GM19025 (cell line): ENCODE results near the gene ACOT4.
"Not testable (repeated sequence)": the region's sequence is repeated elsewhere in the genome, so short reads cannot be mapped to it uniquely, and the experiment has no call there.

Experiments used
- ATAC-seq: cut with Tn5 transposase; IDR thresholded peaks from one replicate; pipeline ENCODE4 v1.9.1; 2021; ENCODE audit warnings: mild to moderate bottlenecking, low read depth, moderate library complexity; ENCODE audit not compliant: unreplicated experiment

The ACOT4 gene, protein sequence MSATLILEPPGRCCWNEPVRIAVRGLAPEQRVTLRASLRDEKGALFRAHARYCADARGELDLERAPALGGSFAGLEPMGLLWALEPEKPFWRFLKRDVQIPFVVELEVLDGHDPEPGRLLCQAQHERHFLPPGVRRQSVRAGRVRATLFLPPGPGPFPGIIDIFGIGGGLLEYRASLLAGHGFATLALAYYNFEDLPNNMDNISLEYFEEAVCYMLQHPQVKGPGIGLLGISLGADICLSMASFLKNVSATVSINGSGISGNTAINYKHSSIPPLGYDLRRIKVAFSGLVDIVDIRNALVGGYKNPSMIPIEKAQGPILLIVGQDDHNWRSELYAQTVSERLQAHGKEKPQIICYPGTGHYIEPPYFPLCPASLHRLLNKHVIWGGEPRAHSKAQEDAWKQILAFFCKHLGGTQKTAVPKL

GRCh38 chr14:73591690-73592449, at the start of gene ACOT4:
TSS of gene ACOT4 (plus strand) at chr14:73591873. CDS start at chr14:73591960, 87 bp downstream.
- ATAC-seq, result no peak

- ATAC-seq, result not testable (repeated sequence)
Measured at GRCh38 chr14:73542961-73543360, 48.7 kb upstream of the ACOT4 start.

- ATAC-seq, result not testable (repeated sequence)
Measured at GRCh38 chr14:73545353-73545752, 46.3 kb upstream of the ACOT4 start.

DNA sequence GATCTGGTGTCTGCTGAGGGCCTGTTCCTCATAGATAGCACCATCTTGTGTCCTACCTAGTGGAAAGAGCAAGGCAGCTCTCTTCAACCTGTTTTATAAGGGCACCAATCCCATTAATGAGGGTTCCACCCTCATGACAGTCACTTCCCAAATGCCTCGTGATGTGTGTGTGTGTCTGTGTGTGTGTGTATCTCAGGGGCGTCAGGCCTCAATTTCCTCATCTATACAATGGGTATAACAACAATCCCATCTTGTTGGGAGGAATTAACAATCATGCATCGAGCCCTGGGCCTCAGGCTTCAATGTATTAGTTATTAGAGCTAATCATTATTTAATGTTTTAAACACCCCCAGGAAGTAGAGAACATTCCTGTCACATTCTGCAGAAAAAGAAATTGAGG, 42.6 kb upstream of the ACOT4 start:
- not testable (repeated sequence) for ATAC-seq

DNA sequence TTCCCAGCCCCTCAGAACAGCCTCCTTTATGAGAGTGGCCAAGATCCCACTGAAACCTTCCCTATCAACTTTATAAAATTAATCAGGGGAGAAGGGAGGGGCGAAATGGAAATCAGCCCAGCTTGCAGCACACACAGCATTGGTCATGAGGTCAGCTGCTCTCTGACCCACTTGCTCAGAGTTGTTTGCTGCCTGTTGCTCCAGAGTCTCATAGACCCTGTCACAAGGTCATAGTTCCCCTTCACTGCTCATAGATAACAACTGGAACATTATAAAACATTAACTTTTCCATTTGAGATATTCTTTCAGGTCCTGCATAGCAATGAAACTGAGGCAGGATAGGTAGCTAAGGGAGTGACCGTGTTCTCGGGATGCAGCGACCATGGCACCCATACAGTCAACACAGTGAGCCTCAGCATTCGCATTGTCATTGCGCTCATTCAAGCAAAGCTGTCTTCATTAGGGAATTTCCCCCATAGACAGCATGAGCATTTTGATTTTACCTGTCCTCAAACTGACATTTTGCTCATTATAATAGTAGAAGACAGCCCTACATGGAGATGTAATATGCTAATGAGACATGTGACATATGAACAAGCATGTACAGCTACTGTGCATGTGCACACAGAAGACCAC, 41.7 kb upstream of the ACOT4 start:
- not testable (repeated sequence) for ATAC-seq

DNA sequence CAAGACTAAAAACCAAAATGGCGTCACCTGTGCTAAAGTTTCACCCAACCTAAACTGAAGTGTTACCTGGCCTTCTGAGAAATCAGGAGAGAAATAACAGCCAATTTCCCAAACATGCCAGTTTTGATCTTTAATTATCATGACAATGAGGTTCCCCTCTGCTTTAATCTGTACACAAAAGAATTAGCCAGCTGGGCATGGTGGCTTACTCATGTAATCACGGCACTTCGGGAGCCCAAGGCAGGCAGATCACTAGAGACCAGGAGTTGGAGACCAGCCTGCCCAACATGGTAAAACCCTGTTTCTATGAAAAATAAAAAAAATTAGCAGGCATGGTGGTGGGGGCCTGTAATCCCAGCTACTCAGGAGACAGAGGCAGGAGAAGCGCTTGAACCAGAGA, 37.8 kb upstream of the ACOT4 start:
- no peak for ATAC-seq

DNA sequence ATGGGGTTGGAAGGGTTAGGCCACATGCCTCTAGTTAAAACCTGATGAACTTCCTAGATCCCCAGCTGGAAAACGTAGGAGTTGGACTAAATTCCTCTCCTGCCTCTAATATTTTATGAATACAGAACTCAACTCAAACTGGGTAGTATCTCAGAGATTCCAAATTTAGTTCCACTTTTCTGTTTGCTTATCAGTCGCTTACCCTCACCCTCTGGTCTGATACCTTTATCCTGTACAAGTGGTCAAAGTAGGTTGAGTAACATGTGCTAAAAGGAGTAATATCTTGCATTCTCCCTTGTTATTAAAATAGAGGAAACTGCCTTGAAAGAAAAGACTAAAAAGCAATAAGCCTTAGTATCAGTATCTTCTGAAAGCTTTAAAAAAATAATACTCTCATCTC, 34.5 kb upstream of the ACOT4 start:
- ATAC-seq, result not testable (repeated sequence)

- ATAC-seq, result not testable (repeated sequence)
Measured at GRCh38 chr14:73558238-73558637, 33.4 kb upstream of the ACOT4 start.

DNA sequence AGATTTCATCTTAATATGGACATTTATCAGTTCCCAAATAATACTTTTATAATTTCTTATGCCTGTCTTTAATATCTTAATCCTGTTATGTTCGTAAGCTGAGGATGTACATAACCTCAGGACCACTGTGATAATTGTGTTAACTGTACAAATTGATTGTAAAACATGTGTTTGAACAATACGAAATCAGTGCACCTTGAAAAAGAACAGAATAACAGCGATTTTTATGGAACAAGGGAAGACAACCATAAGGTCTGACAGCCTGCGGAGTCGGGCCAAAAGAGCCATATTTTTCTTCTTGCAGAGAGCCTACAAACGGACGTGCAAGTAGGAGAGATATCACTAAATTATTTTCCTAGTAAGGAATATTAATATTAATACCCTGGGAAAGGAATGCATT, 29.4 kb upstream of the ACOT4 start:
- ATAC-seq, result not testable (repeated sequence)

DNA sequence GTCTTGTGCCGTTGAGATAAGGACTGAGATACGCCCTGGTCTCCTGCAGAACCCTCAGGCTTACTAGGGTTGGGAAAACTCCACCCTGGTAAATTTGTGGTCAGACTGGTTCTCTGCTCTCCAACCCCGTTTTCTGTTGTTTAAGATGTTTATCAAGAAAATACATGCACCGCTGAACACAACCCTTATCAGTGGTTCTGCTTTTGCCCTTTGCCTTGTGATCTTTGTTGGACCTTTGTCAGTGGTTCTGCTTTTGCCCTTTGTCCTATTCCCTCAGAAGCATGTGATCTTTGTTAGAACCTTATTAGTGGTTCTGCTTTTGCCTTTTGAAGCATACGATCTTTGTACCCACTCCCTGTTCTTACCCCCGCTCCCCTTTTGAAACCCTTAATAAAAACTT, 29.0 kb upstream of the ACOT4 start:
- ATAC-seq, result not testable (repeated sequence)

GRCh38 chr14:73566431-73566830, 25.2 kb upstream of the ACOT4 start:
- ATAC-seq, result not testable (repeated sequence)

DNA sequence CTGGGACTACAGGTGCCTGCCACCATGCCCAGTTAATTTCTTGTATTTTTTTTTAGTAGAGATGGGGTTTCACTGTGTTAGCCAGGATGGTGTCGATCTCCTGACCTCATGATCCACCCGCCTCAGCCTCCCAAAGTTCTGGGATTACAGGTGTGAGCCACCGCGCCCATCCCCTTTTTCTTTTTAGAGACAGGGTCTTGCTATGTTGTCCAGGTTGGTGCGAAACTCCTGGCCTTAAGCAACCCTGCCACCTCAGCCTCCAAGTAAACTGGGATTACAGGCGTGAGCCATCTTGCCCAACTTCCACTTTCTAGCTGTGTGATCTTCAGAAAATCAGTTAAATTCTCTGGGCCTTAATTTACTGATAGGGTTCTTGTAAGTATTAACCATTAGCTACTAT, 24.7 kb upstream of the ACOT4 start:
- not testable (repeated sequence) for ATAC-seq

- ATAC-seq, result no peak
Measured at GRCh38 chr14:73567358-73567757, 24.3 kb upstream of the ACOT4 start.

DNA sequence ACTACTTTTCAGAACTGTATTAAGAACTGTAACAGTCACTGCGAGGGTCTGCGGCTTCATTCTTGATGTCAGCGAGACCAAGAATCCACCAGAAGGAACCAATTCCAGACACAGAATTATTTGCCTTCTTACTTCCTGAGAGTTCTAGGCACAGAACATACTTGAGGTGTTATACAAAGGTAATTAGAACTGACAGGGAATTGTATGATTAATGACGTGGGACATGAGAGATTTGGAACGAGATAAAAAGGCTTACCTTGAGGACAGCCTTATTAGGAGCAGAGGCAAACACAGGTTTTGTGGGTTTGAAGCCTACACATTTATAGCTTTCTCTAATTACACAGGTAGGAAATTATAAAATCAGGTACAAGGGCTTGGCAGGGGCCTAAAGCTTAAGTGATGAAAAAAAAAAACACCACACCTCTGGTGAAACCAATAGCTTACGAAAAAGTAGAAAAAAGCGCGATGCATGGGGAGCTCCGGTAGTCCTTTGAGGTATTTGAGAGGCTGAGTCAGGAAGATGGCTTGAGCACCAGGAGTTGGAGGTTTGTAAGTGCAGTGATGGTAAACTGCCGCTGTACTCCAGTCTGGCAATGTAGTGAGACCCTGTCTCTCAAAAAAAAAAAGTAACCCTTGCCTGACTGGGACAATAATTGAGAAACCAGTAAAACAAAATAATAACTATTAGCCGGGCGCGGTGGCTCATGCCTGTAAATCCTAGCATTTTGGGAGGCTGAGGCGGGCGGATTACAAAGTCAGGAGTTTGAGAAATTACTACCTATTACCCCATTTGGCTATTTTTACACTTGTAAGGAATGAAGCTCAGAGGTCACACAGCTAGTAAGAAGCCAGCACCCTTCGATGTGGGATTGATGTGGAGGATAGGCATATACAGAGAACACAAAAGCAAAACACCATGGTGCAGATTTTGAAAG, 23.5 kb upstream of the ACOT4 start:
- ATAC-seq, result no peak

GRCh38 chr14:73568886-73569184, 22.8 kb upstream of the ACOT4 start:
- not testable (repeated sequence) for ATAC-seq

- peak; percentile 60 for ATAC-seq
Measured at GRCh38 chr14:73569185-73569958, 22.3 kb upstream of the ACOT4 start, which contains the start of gene ACOT2. TSS of gene ACOT2 (plus strand) at chr14:73569213. CDS start at chr14:73569241, 28 bp downstream.

GRCh38 chr14:73570913-73571312, 20.8 kb upstream of the ACOT4 start:
- ATAC-seq, result not testable (repeated sequence)

- not testable (repeated sequence) for ATAC-seq
Measured at GRCh38 chr14:73573034-73573433, 18.6 kb upstream of the ACOT4 start.

DNA sequence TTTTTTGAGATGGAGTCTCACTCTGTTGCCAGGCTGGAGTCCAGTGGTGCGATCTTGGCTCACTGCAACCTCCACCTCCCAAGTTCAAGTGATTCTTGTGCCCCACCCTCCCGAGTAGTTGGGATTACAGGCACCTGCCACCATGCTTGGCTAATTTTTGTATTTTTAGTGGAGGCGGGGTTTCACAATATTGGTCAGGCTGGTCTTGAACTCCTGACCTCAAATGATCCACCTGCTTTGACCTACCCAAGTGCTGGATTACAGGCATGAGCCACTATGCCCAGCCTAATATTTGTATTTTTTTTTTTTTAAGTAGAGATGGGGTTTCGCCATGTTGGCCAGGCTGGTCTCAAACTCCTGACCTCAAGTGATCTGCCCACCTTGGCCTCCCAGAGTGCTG, 17.9 kb upstream of the ACOT4 start:
- not testable (repeated sequence) for ATAC-seq
